SK-N-SH (cell line): ENCODE data around the gene SNTG2. TPM values are rescaled to one million over a fixed set of nuclear protein-coding genes. Genes with fewer than 3 reads are reported as not detected.

Source experiments
- CTCF ChIA-PET: fragments of 300-600, 350-600 bp; formaldehyde crosslinking; extraction: SDS; loops from one replicate; lab custom pipeline; 2021; lab: Yijun Ruan, JAX
- POLR2A ChIA-PET: fragments of 350-600 bp; sonication (Branson Sonifier 250); formaldehyde crosslinking; extraction: SDS; loops from one replicate; lab custom pipeline; 2020; ENCODE audit warnings: antibody characterized with exemption, inconsistent platforms; lab: Yijun Ruan, JAX
- DNase-seq: peaks from one replicate; pipeline ENCODE4 v3.0.0; 2012
- H2AFZ ChIP-seq: fragments of 200-600 bp; sonication (generic); 2 replicates; pipeline ENCODE4 v1.8.1; 2016; ENCODE audit warnings: antibody characterized with exemption, mild to moderate bottlenecking, low read depth
- H3F3A ChIP-seq: fragments of 200-600 bp; sonication (generic); replicated peaks from 2 replicates; pipeline ENCODE3; 2016; ENCODE audit warnings: antibody characterized with exemption, mild to moderate bottlenecking; ENCODE audit not compliant: insufficient read depth
- H3K27ac ChIP-seq, 2 experiments: fragments of 200-500 bp in 1 of 2; fragments of 200-600 bp in 1 of 2; sonication (Bioruptor generic) in 1 of 2; sonication (generic), shearing (Covaris generic) in 1 of 2; 2 replicates each; pipeline versions ENCODE4 v1.5.1 to v1.6.1; 2014 to 2016; ENCODE audit warnings: low read depth in 2 of 2, inconsistent platforms in 1 of 2, low read length in 1 of 2, mild to moderate bottlenecking in 1 of 2, mixed read lengths in 1 of 2
- H3K27me3 ChIP-seq: fragments of 200-600 bp; sonication (generic), shearing (Covaris generic); 2 replicates; pipeline ENCODE4 v1.6.1; 2016; ENCODE audit warnings: mixed run types; ENCODE audit not compliant: insufficient read depth
- H3K36me3 ChIP-seq, 2 experiments: fragments of 200-500 bp in 1 of 2; fragments of 200-600 bp in 1 of 2; sonication (Bioruptor generic) in 1 of 2; sonication (generic) in 1 of 2; replicated peaks in 1 of 2; 2 replicates each; pipeline versions ENCODE3 to v1.5.1; 2014 to 2016; ENCODE audit warnings: low read length in 1 of 2, mild to moderate bottlenecking in 1 of 2; ENCODE audit not compliant: insufficient read depth in 2 of 2, control insufficient read depth in 1 of 2
- H3K4me1 ChIP-seq, 2 experiments: fragments of 200-500 bp in 1 of 2; fragments of 200-600 bp in 1 of 2; sonication (Bioruptor generic) in 1 of 2; sonication (generic), shearing (Covaris generic) in 1 of 2; 2 replicates each; pipeline versions ENCODE4 v1.5.1 to v1.6.1; 2014 to 2016; ENCODE audit warnings: low read depth in 1 of 2, low read length in 1 of 2, mixed run types in 1 of 2; ENCODE audit not compliant: insufficient read depth in 2 of 2, control insufficient read depth in 1 of 2
- H3K4me2 ChIP-seq: fragments of 200-600 bp; sonication (generic), shearing (Covaris generic); 2 replicates; pipeline ENCODE4 v1.6.1; 2017; ENCODE audit warnings: mixed run types
- H3K4me3 ChIP-seq, 2 experiments: fragments of 200-500 bp in 1 of 2; fragments of 200-600 bp in 1 of 2; sonication (Bioruptor generic) in 1 of 2; sonication (generic), shearing (Covaris generic) in 1 of 2; 2 replicates each; pipeline versions ENCODE4 v1.5.1 to v1.8.1; 2014 to 2016; ENCODE audit warnings: low read depth in 2 of 2, inconsistent platforms in 1 of 2, low read length in 1 of 2, mild to moderate bottlenecking in 1 of 2, mixed read lengths in 1 of 2, moderate library complexity in 1 of 2
- H3K79me2 ChIP-seq: fragments of 200-600 bp; sonication (generic); 2 replicates; pipeline ENCODE4 v1.8.1; 2017; ENCODE audit warnings: mild to moderate bottlenecking; ENCODE audit not compliant: insufficient read depth
- H3K9ac ChIP-seq: fragments of 200-600 bp; sonication (generic); 2 replicates; pipeline ENCODE4 v1.6.1; 2017; ENCODE audit warnings: mixed run types
- H3K9me2 ChIP-seq: fragments of 200-600 bp; sonication (generic); 2 replicates; pipeline ENCODE4 v1.6.1; 2017; ENCODE audit warnings: mixed run types
- H3K9me3 ChIP-seq: fragments of 200-600 bp; sonication (generic); 2 replicates; pipeline ENCODE4 v1.6.1; 2017; ENCODE audit warnings: mixed run types, mild to moderate bottlenecking, moderate library complexity
- H4K20me1 ChIP-seq: fragments of 200-600 bp; sonication (generic); 2 replicates; pipeline ENCODE4 v1.6.1; 2017; ENCODE audit warnings: mild to moderate bottlenecking, mixed run types; ENCODE audit not compliant: insufficient read depth
- ELF1 ChIP-seq: IDR thresholded peaks from 2 replicates; pipeline ENCODE4 v1.4.0; 2012
- FOSL2 ChIP-seq: IDR thresholded peaks from 2 replicates; pipeline ENCODE4 v1.4.0; 2012; ENCODE audit warnings: low read depth, mild to moderate bottlenecking, moderate library complexity, borderline replicate concordance
- FOXJ3 ChIP-seq: sonication (generic); formaldehyde crosslinking; IDR thresholded peaks from 2 replicates; pipeline ENCODE4 v1.5.1; 2020; ENCODE audit warnings: mild to moderate bottlenecking, missing genetic modification reagents
- FOXM1 ChIP-seq: IDR thresholded peaks from 2 replicates; pipeline ENCODE4 v1.4.0; 2012; ENCODE audit warnings: low read depth, mild to moderate bottlenecking
- JUND ChIP-seq: IDR thresholded peaks from 2 replicates; pipeline ENCODE4 v1.4.0; 2012
- MXI1 ChIP-seq: IDR thresholded peaks from 2 replicates; pipeline ENCODE4 v1.6.1; 2012; ENCODE audit warnings: mild to moderate bottlenecking, low read depth, low read length, improper control_type of control experiment
- NRF1 ChIP-seq: IDR thresholded peaks from 2 replicates; pipeline ENCODE4 v1.6.1; 2012; ENCODE audit warnings: low read depth, mild to moderate bottlenecking, low read length
- POLR2AphosphoS5 ChIP-seq: IDR thresholded peaks from 2 replicates; pipeline ENCODE4 v1.6.1; 2012; ENCODE audit warnings: low read depth, low read length
- RXRA ChIP-seq: IDR thresholded peaks from 2 replicates; pipeline ENCODE4 v1.4.0; 2012; ENCODE audit warnings: low read depth, mild to moderate bottlenecking, borderline replicate concordance
- SMC3 ChIP-seq: IDR thresholded peaks from 2 replicates; pipeline ENCODE4 v1.6.1; 2012; ENCODE audit warnings: low read depth, low read length, improper control_type of control experiment
- TCF12 ChIP-seq: IDR thresholded peaks from 2 replicates; pipeline ENCODE4 v1.4.0; 2012
- TEAD4 ChIP-seq: IDR thresholded peaks from 2 replicates; pipeline ENCODE4 v1.4.0; 2012; ENCODE audit warnings: mild to moderate bottlenecking, borderline replicate concordance; ENCODE audit not compliant: insufficient read depth
- YY1 ChIP-seq: IDR thresholded peaks from 2 replicates; pipeline ENCODE4 v1.4.0; 2012; ENCODE audit warnings: low read depth, mild to moderate bottlenecking
- WGBS: methylation state at CpG from one replicate; pipeline ENCODE4 v1.1.6; 2017; ENCODE audit warnings: low lambda C conversion rate; 5-methylcytosine and 5-hydroxymethylcytosine counted together
- polyA plus RNA-seq, 3 experiments: library from polyadenylated mRNA; depleted of rRNA; stranded (reverse); fragments of >200 nt; gene quantifications; 2 replicates each; pipeline ENCODE4 v1.2.3, GENCODE V29; 2012
- TF ChIP-seq, protein P1 (sequence below): IDR thresholded peaks from 2 replicates; pipeline ENCODE4 v1.6.1; 2012; ENCODE audit warnings: mild to moderate bottlenecking, low read depth, low read length, moderate library complexity
- TF ChIP-seq, protein P2 (sequence below): fragments of 200-600 bp; sonication (generic); IDR thresholded peaks from 2 replicates; pipeline ENCODE4 v1.6.1; 2017; ENCODE audit warnings: antibody characterized with exemption, mild to moderate bottlenecking, moderate library complexity
- TF ChIP-seq, protein P3 (sequence below): IDR thresholded peaks from 2 replicates; pipeline ENCODE4 v1.4.0; 2012; ENCODE audit warnings: low read depth, borderline replicate concordance
- TF ChIP-seq, protein P4 (sequence below): IDR thresholded peaks from 2 replicates; pipeline ENCODE4; 2012
- TF ChIP-seq, protein P5 (sequence below): fragments of 150-350 bp; IDR thresholded peaks from 2 replicates; pipeline ENCODE4 v1.6.1; 2017; ENCODE audit warnings: antibody characterized with exemption, low read length, low read depth, borderline replicate concordance
- TF ChIP-seq, protein P6 (sequence below): IDR thresholded peaks from 2 replicates; pipeline ENCODE4 v1.4.0; 2012; ENCODE audit warnings: low read depth

Gene SNTG2
- polyA plus RNA-seq, 1 of the 3 experiments (the other 2 are of a cell fraction) = not detected

DNA sequence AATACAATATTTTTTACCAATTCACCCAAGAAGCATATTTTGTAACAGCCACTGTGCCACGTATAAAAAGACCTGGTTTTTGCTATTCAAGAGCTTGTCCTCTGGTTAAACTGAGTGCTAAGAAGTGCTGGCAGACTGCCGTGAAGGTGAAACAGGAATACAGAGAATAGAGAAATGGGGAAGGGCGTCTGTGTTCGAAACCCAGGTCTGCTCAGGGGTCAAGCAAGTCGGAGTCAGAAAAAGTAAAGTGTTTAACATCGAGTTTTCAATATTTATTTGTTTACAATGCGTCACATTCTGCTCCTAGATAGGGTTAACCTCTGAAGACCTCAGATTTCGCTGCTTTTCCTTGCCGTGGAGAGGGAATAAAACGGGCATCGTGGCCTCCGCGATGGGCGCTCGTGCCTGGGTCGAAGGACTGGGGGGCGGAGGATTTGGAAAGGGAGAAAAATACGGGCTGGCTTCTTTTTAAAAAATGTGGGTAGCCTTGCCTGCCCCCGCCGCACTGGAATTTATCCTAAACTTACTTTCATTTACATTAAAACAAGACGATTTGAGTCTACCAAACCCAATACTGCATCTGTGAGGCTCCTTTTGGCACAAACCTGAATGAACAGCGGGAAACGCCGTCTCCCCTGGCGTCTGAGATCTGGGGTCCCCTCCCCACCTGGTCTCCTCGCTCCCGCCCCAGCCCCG, 1.1 kb upstream of the SNTG2 start (continued):
- TF ChIP-seq, protein P1, sequence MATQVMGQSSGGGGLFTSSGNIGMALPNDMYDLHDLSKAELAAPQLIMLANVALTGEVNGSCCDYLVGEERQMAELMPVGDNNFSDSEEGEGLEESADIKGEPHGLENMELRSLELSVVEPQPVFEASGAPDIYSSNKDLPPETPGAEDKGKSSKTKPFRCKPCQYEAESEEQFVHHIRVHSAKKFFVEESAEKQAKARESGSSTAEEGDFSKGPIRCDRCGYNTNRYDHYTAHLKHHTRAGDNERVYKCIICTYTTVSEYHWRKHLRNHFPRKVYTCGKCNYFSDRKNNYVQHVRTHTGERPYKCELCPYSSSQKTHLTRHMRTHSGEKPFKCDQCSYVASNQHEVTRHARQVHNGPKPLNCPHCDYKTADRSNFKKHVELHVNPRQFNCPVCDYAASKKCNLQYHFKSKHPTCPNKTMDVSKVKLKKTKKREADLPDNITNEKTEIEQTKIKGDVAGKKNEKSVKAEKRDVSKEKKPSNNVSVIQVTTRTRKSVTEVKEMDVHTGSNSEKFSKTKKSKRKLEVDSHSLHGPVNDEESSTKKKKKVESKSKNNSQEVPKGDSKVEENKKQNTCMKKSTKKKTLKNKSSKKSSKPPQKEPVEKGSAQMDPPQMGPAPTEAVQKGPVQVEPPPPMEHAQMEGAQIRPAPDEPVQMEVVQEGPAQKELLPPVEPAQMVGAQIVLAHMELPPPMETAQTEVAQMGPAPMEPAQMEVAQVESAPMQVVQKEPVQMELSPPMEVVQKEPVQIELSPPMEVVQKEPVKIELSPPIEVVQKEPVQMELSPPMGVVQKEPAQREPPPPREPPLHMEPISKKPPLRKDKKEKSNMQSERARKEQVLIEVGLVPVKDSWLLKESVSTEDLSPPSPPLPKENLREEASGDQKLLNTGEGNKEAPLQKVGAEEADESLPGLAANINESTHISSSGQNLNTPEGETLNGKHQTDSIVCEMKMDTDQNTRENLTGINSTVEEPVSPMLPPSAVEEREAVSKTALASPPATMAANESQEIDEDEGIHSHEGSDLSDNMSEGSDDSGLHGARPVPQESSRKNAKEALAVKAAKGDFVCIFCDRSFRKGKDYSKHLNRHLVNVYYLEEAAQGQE = no peak
- TF ChIP-seq YY1 (no peak), NRF1 (no peak)
- TF ChIP-seq, protein P2, sequence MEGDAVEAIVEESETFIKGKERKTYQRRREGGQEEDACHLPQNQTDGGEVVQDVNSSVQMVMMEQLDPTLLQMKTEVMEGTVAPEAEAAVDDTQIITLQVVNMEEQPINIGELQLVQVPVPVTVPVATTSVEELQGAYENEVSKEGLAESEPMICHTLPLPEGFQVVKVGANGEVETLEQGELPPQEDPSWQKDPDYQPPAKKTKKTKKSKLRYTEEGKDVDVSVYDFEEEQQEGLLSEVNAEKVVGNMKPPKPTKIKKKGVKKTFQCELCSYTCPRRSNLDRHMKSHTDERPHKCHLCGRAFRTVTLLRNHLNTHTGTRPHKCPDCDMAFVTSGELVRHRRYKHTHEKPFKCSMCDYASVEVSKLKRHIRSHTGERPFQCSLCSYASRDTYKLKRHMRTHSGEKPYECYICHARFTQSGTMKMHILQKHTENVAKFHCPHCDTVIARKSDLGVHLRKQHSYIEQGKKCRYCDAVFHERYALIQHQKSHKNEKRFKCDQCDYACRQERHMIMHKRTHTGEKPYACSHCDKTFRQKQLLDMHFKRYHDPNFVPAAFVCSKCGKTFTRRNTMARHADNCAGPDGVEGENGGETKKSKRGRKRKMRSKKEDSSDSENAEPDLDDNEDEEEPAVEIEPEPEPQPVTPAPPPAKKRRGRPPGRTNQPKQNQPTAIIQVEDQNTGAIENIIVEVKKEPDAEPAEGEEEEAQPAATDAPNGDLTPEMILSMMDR = no peak

DNA sequence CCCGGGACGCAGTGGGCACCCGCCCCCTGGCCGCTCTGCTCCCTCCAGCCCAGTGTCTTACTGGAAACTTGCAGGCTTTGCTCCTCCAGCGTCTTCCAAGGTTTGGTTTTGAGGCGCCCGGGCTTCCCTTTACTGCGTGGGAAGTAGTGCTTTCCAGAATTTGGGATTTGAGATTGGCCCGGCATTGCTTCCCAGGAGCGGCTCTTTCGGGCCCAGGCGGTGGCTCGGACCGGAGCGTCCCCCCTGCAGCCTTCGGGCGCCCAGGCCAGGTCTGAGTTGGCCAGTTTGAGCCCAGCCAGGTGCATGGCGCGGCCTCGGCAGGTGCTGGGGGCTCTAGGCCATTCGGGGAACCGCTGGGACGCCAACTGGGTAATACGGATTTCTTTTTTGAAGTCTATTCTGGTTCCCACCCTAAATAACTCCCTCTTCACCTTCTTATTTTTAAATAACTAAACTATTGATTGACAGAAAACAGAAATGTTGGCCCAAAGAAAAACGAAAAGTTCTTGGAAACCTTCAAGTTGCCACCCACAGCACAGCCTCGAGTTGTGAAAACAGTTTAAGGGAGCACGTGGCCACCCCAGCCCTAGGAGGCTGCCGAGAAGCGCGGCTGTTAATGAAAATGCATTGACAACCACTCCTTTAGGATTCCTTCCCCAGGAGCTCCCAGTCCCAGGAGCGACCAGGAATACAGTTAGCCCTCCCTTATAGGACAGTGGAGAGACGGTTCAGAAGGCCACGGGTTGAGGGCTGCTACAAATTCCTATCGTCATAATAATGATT, 766 bp downstream of the SNTG2 start:
- Histone ChIP-seq H3K9ac (no peak overlapping the region), H3K36me3 (no peaks in the 10 kb centered on the region), H3K79me2 (no peaks in the 10 kb centered on the region), H3K9me2 (no peaks in the 10 kb centered on the region), H2AFZ (no peak overlapping the region), H3F3A (no peaks in the 10 kb centered on the region), H3K4me2 (no peak overlapping the region), H3K27me3 (no peaks in the 10 kb centered on the region), H3K4me3 (peak overlapping the region in 1 of 2 experiments; percentile 49; a peak in 1 of 4 replicates), H4K20me1 (no peaks in the 10 kb centered on the region), H3K27ac (no peak overlapping the region), H3K9me3 (no peaks in the 10 kb centered on the region), H3K4me1 (peaks cover 0 to 6% of the 10 kb centered on the region in 2 experiments; a peak in 1 of 4 replicates)
- CTCF ChIA-PET = interaction anchor here (0.6 to 5.9 kb wide), 13 partner anchors 12 to 1463 kb away, joined by 3 to 65 read pairs (median 3); no protein-coding TSS in a partner anchor
- no peak for DNase-seq
- 58% methylated on average over 29 of the region's 34 CpGs for WGBS
- POLR2A ChIA-PET = no interaction called here
- TF ChIP-seq POLR2AphosphoS5 = no peak
- no peak for TF ChIP-seq TCF12
- TF ChIP-seq FOXM1 = no peak
- TF ChIP-seq NRF1 = no peak
- no peak for TF ChIP-seq ELF1
- no peak for TF ChIP-seq FOXJ3 (CRISPR knock-in tag)
- TF ChIP-seq, protein P3, sequence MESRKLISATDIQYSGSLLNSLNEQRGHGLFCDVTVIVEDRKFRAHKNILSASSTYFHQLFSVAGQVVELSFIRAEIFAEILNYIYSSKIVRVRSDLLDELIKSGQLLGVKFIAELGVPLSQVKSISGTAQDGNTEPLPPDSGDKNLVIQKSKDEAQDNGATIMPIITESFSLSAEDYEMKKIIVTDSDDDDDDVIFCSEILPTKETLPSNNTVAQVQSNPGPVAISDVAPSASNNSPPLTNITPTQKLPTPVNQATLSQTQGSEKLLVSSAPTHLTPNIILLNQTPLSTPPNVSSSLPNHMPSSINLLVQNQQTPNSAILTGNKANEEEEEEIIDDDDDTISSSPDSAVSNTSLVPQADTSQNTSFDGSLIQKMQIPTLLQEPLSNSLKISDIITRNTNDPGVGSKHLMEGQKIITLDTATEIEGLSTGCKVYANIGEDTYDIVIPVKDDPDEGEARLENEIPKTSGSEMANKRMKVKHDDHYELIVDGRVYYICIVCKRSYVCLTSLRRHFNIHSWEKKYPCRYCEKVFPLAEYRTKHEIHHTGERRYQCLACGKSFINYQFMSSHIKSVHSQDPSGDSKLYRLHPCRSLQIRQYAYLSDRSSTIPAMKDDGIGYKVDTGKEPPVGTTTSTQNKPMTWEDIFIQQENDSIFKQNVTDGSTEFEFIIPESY = no peak
- TF ChIP-seq TEAD4 = no peak
- TF ChIP-seq, protein P4, sequence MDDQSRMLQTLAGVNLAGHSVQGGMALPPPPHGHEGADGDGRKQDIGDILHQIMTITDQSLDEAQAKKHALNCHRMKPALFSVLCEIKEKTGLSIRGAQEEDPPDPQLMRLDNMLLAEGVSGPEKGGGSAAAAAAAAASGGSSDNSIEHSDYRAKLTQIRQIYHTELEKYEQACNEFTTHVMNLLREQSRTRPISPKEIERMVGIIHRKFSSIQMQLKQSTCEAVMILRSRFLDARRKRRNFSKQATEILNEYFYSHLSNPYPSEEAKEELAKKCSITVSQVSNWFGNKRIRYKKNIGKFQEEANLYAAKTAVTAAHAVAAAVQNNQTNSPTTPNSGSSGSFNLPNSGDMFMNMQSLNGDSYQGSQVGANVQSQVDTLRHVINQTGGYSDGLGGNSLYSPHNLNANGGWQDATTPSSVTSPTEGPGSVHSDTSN = no peak
- TF ChIP-seq, protein P5, sequence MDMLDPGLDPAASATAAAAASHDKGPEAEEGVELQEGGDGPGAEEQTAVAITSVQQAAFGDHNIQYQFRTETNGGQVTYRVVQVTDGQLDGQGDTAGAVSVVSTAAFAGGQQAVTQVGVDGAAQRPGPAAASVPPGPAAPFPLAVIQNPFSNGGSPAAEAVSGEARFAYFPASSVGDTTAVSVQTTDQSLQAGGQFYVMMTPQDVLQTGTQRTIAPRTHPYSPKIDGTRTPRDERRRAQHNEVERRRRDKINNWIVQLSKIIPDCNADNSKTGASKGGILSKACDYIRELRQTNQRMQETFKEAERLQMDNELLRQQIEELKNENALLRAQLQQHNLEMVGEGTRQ = no peak
- no peak for TF ChIP-seq SMC3
- TF ChIP-seq, protein P6, sequence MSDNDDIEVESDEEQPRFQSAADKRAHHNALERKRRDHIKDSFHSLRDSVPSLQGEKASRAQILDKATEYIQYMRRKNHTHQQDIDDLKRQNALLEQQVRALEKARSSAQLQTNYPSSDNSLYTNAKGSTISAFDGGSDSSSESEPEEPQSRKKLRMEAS = no peak
- no peak for TF ChIP-seq RXRA
- no peak for TF ChIP-seq YY1
- TF ChIP-seq MXI1 = no peak
- TF ChIP-seq FOSL2 = no peak
- TF ChIP-seq JUND = no peak
